ENCODE data around the gene XPA. TPM values are rescaled to one million over a fixed set of nuclear protein-coding genes. Genes with fewer than 3 reads are reported as not detected.

XPA gene
- total and polyA plus RNA-seq, 10 of the 15 experiments (the other 5 are each of a cell fraction or from before 2014, with no cell fraction given) = 6.2 to 19.9 (median 12.3) TPM

GRCh38 chr9:97698865-97699264 is 1.7 kb upstream of the XPA start:
- Histone ChIP-seq H2AFZ (ENCODE audit: control insufficient read depth, low read depth, low read length) (peak overlapping the region; percentile 52), H3K79me2 (ENCODE audit: control insufficient read depth, insufficient read depth, low read length) (peaks cover 32% of the 10 kb centered on the region), H3K9ac (ENCODE audit: control insufficient read depth, insufficient read depth, low read length) (no peak overlapping the region), H3K4me1 (ENCODE audit: control insufficient read depth, insufficient read depth, low read length) (peaks cover 18% of the 10 kb centered on the region), H3K4me2 (ENCODE audit: control insufficient read depth, insufficient read depth) (peak overlapping the region; percentile 38; the same call in 1 of the 2 replicates), H4K20me1 (ENCODE audit: control insufficient read depth, insufficient read depth) (no peaks in the 10 kb centered on the region), H3K27me3 (replicated peaks in 1 of 2; ENCODE audit: control insufficient read depth in 2 of 2, insufficient read depth in 2 of 2, low read length in 1 of 2) (no peaks in the 10 kb centered on the region), H3K27ac (ENCODE audit: control insufficient read depth, insufficient read depth) (no peak overlapping the region), H3K36me3 (ENCODE audit: control insufficient read depth in 2 of 2, insufficient read depth in 2 of 2, low read length in 1 of 2) (no peaks in the 10 kb centered on the region), H3K4me3 (no peak overlapping the region), H3K9me3 (replicated peaks; ENCODE audit: control insufficient read depth, insufficient read depth, low read length) (no peaks in the 10 kb centered on the region)
- ChIA-PET RAD21 (ENCODE audit: unreplicated experiment) (interaction anchor here (1.5 kb wide), 1 partner anchor 10 kb away, joined by 3 read pairs; no protein-coding TSS in a partner anchor), CTCF (interaction anchor here (1.0 to 3.8 kb wide), 4 partner anchors 10 to 229 kb away, joined by 3 to 13 read pairs (median 4); partner anchors contain the start of gene TRMO), SMC1A (ENCODE audit: uncharacterized antibody, unreplicated experiment) (interaction anchor here (1.2 to 2.0 kb wide), 2 partner anchors 19 to 59 kb away, joined by 5 read pairs; no protein-coding TSS in a partner anchor), POLR2A (interaction anchor here (5.0 kb wide), 1 partner anchor 66 kb away, joined by 22 read pairs; the partner anchor contains the start of genes NCBP1 and TSTD2)
- TF ChIP-seq JUND (IDR thresholded peaks at IDR 0.05; ENCODE audit: low read depth, low read length) = no peak
- no peak for TF ChIP-seq ZNF384 (IDR thresholded peaks at IDR 0.05; ENCODE audit: borderline replicate concordance, low read depth, low read length)
- TF ChIP-seq, protein P1, sequence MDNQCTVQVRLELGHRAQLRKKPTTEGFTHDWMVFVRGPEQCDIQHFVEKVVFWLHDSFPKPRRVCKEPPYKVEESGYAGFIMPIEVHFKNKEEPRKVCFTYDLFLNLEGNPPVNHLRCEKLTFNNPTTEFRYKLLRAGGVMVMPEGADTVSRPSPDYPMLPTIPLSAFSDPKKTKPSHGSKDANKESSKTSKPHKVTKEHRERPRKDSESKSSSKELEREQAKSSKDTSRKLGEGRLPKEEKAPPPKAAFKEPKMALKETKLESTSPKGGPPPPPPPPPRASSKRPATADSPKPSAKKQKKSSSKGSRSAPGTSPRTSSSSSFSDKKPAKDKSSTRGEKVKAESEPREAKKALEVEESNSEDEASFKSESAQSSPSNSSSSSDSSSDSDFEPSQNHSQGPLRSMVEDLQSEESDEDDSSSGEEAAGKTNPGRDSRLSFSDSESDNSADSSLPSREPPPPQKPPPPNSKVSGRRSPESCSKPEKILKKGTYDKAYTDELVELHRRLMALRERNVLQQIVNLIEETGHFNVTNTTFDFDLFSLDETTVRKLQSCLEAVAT (IDR thresholded peaks at IDR 0.05) = no peak
- TF ChIP-seq, protein P2, sequence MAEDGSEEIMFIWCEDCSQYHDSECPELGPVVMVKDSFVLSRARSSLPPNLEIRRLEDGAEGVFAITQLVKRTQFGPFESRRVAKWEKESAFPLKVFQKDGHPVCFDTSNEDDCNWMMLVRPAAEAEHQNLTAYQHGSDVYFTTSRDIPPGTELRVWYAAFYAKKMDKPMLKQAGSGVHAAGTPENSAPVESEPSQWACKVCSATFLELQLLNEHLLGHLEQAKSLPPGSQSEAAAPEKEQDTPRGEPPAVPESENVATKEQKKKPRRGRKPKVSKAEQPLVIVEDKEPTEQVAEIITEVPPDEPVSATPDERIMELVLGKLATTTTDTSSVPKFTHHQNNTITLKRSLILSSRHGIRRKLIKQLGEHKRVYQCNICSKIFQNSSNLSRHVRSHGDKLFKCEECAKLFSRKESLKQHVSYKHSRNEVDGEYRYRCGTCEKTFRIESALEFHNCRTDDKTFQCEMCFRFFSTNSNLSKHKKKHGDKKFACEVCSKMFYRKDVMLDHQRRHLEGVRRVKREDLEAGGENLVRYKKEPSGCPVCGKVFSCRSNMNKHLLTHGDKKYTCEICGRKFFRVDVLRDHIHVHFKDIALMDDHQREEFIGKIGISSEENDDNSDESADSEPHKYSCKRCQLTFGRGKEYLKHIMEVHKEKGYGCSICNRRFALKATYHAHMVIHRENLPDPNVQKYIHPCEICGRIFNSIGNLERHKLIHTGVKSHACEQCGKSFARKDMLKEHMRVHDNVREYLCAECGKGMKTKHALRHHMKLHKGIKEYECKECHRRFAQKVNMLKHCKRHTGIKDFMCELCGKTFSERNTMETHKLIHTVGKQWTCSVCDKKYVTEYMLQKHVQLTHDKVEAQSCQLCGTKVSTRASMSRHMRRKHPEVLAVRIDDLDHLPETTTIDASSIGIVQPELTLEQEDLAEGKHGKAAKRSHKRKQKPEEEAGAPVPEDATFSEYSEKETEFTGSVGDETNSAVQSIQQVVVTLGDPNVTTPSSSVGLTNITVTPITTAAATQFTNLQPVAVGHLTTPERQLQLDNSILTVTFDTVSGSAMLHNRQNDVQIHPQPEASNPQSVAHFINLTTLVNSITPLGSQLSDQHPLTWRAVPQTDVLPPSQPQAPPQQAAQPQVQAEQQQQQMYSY (CRISPR knock-in tag; IDR thresholded peaks at IDR 0.05) = no peak
- no peak for TF ChIP-seq NR2C2 (IDR thresholded peaks at IDR 0.05; ENCODE audit: borderline replicate concordance, control insufficient read depth, insufficient read length, low read depth)
- FAIRE-seq (no peak), ATAC-seq (no peak), DNase-seq (ENCODE audit: low read depth, low spot score) (no peak)
- in situ Hi-C loops (cut with MboI) (no loop called here), intact Hi-C loops (cut with micrococcal nuclease; ENCODE audit: unreplicated experiment) (no loop called here)
- WGBS (ENCODE audit: insufficient coverage, insufficient replicate concordance, low lambda C conversion rate, missing lambda C conversion rate) = 86% methylated on average over 14 of the region's 14 CpGs
- BruUV-seq (replicated peaks) = no TSS peak

Measured in GM12878 (cell line).